Measurements from ENCODE around the gene CRYAA.
"Not testable (repeated sequence)": the region's sequence is repeated elsewhere in the genome, so short reads cannot be mapped to it uniquely, and the experiment has no call there.

Gene CRYAA

GRCh38 chr21:43168708-43169107, at the start of gene CRYAA:
TSS of gene CRYAA (plus strand) at chr21:43169008. CDS start at chr21:43169100, 92 bp downstream.
- not testable (repeated sequence) for DNase-seq

- not testable (repeated sequence) for DNase-seq
Measured at GRCh38 chr21:43130094-43130493, 38.7 kb upstream of the CRYAA start.

GRCh38 chr21:43134520-43134919, 34.3 kb upstream of the CRYAA start:
- DNase-seq, result not testable (repeated sequence)

GRCh38 chr21:43138944-43139343, 29.9 kb upstream of the CRYAA start:
- DNase-seq, result not testable (repeated sequence)

- DNase-seq, result not testable (repeated sequence)
Measured at GRCh38 chr21:43141407-43141806, 27.4 kb upstream of the CRYAA start.

- DNase-seq, result not testable (repeated sequence)
Measured at GRCh38 chr21:43146637-43147036, 22.2 kb upstream of the CRYAA start.

GRCh38 chr21:43147999-43148398, 20.8 kb upstream of the CRYAA start:
- DNase-seq, result not testable (repeated sequence)

- not testable (repeated sequence) for DNase-seq
Measured at GRCh38 chr21:43149344-43149743, 19.5 kb upstream of the CRYAA start.

- DNase-seq, result not testable (repeated sequence)
Measured at GRCh38 chr21:43153601-43154000, 15.2 kb upstream of the CRYAA start.

- DNase-seq, result not testable (repeated sequence)
Measured at GRCh38 chr21:43159279-43160175, 9.3 kb upstream of the CRYAA start.

GRCh38 chr21:43161826-43162707, 6.7 kb upstream of the CRYAA start:
- not testable (repeated sequence) for DNase-seq

- DNase-seq, result not testable (repeated sequence)
Measured at GRCh38 chr21:43162708-43163205, 6.1 kb upstream of the CRYAA start.

GRCh38 chr21:43164823-43165222, 4.0 kb upstream of the CRYAA start:
- not testable (repeated sequence) for DNase-seq

GRCh38 chr21:43165734-43166133, 3.1 kb upstream of the CRYAA start:
- not testable (repeated sequence) for DNase-seq

GRCh38 chr21:43169230-43169886, 550 bp downstream of the CRYAA start:
- DNase-seq, result not testable (repeated sequence)

GRCh38 chr21:43169891-43170290, 1.1 kb downstream of the CRYAA start:
- not testable (repeated sequence) for DNase-seq

GRCh38 chr21:43172812-43173211, 4.0 kb downstream of the CRYAA start:
- DNase-seq, result not testable (repeated sequence)

- DNase-seq, result not testable (repeated sequence)
Measured at GRCh38 chr21:43173438-43173837, 4.6 kb downstream of the CRYAA start.

GRCh38 chr21:43173930-43174329, 5.1 kb downstream of the CRYAA start:
- DNase-seq, result not testable (repeated sequence)

GRCh38 chr21:43174998-43175397, 6.2 kb downstream of the CRYAA start:
- DNase-seq, result not testable (repeated sequence)

- DNase-seq, result not testable (repeated sequence)
Measured at GRCh38 chr21:43176621-43177020, 7.8 kb downstream of the CRYAA start.

All from activated T-cell treated with anti-CD3 and anti-CD28 coated beads, Interleukin-2, amount 50 U/mL, for 1 hour (primary cell).